Measurements from ENCODE around the gene NECTIN2. TPM values are rescaled to one million over a fixed set of nuclear protein-coding genes. Genes with fewer than 3 reads are reported as not detected.

NECTIN2 gene
- total RNA-seq, 1 experiment from 2014 or later = 115 TPM

GRCh38 chr19:44890366-44891015, 44.4 kb downstream of the NECTIN2 start:
- Histone ChIP-seq H2AFZ (peak overlapping the region; percentile 84), H3K79me2 (ENCODE audit: low read depth) (peaks cover 40% of the 10 kb centered on the region), H3K4me1 (replicated peaks; ENCODE audit: insufficient read depth) (peaks cover 22% of the 10 kb centered on the region), H3K27me3 (ENCODE audit: insufficient read depth, low read depth) (no peaks in the 10 kb centered on the region), H3K36me3 (ENCODE audit: low read depth) (peaks cover 23% of the 10 kb centered on the region), H3K4me2 (peak overlapping the region; percentile 95), H3K27ac (peak overlapping the region; percentile 75), H3F3A (ENCODE audit: insufficient read depth, low read depth) (peaks cover 35% of the 10 kb centered on the region), H3K9me3 (ENCODE audit: insufficient read depth, low read depth) (no peaks in the 10 kb centered on the region), H3K4me3 (peak overlapping the region; percentile 61), H4K20me1 (ENCODE audit: insufficient read depth) (peaks cover 9% of the 10 kb centered on the region), H3K9me2 (ENCODE audit: insufficient read depth) (no peaks in the 10 kb centered on the region)
- BruUV-seq (replicated peaks) = no TSS peak
- POLR2A ChIA-PET (ENCODE audit: unreplicated experiment) = interaction anchor here (0.5 to 1.3 kb wide), 16 partner anchors 32 to 827 kb away, joined by 3 to 11 read pairs (median 4); partner anchors contain the start of genes NECTIN2 and PVR
- TF ChIP-seq EZH2 (IDR thresholded peaks at IDR 0.05; ENCODE audit: low read depth) (no peak), CTCF (conservative IDR thresholded peaks at IDR 0.05) (no peak)
- DNase-seq = peak; percentile 100
- CTCF ChIA-PET = interaction anchor here (0.6 to 0.7 kb wide), 2 partner anchors 185 to 255 kb away, joined by 3 to 5 read pairs; no protein-coding TSS in a partner anchor
- intact Hi-C loops (cut with micrococcal nuclease; ENCODE audit: unreplicated experiment) = loop anchor here (1.0 to 2.0 kb wide), 6 partner anchors 14 to 319 kb away; partner anchors contain the start of gene BCAM

DNA sequence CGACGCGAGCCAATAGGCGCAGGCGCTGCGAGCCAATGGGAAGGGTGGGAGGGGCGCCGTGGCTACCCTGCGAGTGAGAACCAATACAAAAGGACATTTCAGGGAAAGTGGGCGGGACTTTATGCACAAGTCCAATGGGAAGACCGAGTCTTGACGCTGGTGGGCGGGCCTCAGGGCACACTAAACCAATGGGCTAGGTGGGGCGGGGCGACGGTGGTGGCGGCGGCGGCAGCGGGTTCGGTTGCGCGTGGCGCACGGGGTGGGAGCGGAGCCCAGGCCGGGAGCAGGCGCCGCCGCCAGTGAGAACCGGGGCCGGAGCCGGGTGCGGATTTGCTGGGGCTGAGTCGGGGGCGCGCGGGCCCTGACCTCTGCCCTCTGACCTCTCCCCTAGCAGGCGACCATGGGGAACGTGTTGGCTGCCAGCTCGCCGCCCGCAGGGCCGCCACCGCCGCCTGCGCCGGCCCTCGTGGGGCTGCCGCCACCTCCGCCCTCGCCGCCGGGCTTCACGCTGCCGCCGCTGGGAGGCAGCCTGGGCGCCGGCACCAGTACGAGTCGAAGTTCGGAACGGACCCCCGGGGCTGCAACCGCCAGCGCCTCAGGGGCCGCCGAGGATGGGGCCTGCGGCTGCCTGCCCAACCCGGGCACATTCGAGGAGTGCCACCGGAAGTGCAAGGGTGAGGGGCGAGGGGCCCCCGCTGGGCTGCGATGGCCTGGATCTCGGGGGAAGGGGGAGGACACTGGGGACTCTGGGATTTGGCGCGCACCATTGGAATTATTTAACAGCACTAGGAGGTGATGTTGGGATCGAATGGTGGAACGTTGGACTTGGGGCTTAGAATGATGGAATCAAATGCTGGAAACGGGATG, 45.2 kb downstream of the NECTIN2 start, which contains the start of gene TOMM40:
Gene TOMM40 (plus strand): TSS at position 239 of the 867 bp plus-strand sequence. CDS start 162 bp downstream, at position 401.
- ChIA-PET POLR2A (ENCODE audit: unreplicated experiment) (interaction anchor here (0.5 to 1.3 kb wide), 3 partner anchors 46 to 779 kb away, joined by 3 to 11 read pairs (median 3); partner anchors contain the start of gene NECTIN2), CTCF (interaction anchor here (0.7 kb wide), 1 partner anchor 255 kb away, joined by 3 read pairs; no protein-coding TSS in a partner anchor)
- peak within 1 kb of the TSS; percentile 100 for H3K4me2 ChIP-seq
- BruUV-seq (replicated peaks) = no TSS peak
- H3K79me2 ChIP-seq (ENCODE audit: low read depth) = peaks cover 42% of the 10 kb centered on the region
- H2AFZ ChIP-seq = peak within 1 kb of the TSS; percentile 84
- peaks cover 35% of the 10 kb centered on the region for H3F3A ChIP-seq (ENCODE audit: insufficient read depth, low read depth)
- no peaks in the 10 kb centered on the region for H3K9me3 ChIP-seq (ENCODE audit: insufficient read depth, low read depth)
- peak within 1 kb of the TSS; percentile 75 for H3K27ac ChIP-seq
- peaks cover 22% of the 10 kb centered on the region for H3K4me1 ChIP-seq (replicated peaks; ENCODE audit: insufficient read depth)
- H4K20me1 ChIP-seq (ENCODE audit: insufficient read depth) = peaks cover 16% of the 10 kb centered on the region
- no peak for DNase-seq
- H3K36me3 ChIP-seq (ENCODE audit: low read depth) = peaks cover 29% of the 10 kb centered on the region
- peak within 1 kb of the TSS; percentile 93 for H3K4me3 ChIP-seq
- H3K27me3 ChIP-seq (ENCODE audit: insufficient read depth, low read depth) = no peaks in the 10 kb centered on the region
- intact Hi-C loops (cut with micrococcal nuclease; ENCODE audit: unreplicated experiment) = loop anchor here (1.0 to 2.0 kb wide), 3 partner anchors 15 to 112 kb away; partner anchors contain the start of gene BCAM
- no peak for TF ChIP-seq CTCF (conservative IDR thresholded peaks at IDR 0.05)
- no peak for TF ChIP-seq EZH2 (IDR thresholded peaks at IDR 0.05; ENCODE audit: low read depth)
- H3K9me2 ChIP-seq (ENCODE audit: insufficient read depth) = no peaks in the 10 kb centered on the region

GRCh38 chr19:44892932-44893331, 46.8 kb downstream of the NECTIN2 start:
- Histone ChIP-seq H3K4me1 (replicated peaks; ENCODE audit: insufficient read depth) (peaks cover 22% of the 10 kb centered on the region), H3K9me2 (ENCODE audit: insufficient read depth) (no peaks in the 10 kb centered on the region), H3K9me3 (ENCODE audit: insufficient read depth, low read depth) (no peaks in the 10 kb centered on the region), H4K20me1 (ENCODE audit: insufficient read depth) (peaks cover 25% of the 10 kb centered on the region), H3K36me3 (ENCODE audit: low read depth) (peaks cover 44% of the 10 kb centered on the region), H3K4me3 (peak overlapping the region; percentile 93; the same call in 1 of the 2 replicates), H3K27ac (no peak overlapping the region), H3K27me3 (ENCODE audit: insufficient read depth, low read depth) (no peaks in the 10 kb centered on the region), H3K79me2 (ENCODE audit: low read depth) (peaks cover 50% of the 10 kb centered on the region), H3F3A (ENCODE audit: insufficient read depth, low read depth) (peaks cover 37% of the 10 kb centered on the region), H2AFZ (no peak overlapping the region), H3K4me2 (peak overlapping the region; percentile 100)
- BruUV-seq (replicated peaks) = no TSS peak
- POLR2A ChIA-PET (ENCODE audit: unreplicated experiment) = no interaction called here
- TF ChIP-seq EZH2 (IDR thresholded peaks at IDR 0.05; ENCODE audit: low read depth) (no peak), CTCF (conservative IDR thresholded peaks at IDR 0.05) (no peak)
- CTCF ChIA-PET = no interaction called here
- intact Hi-C loops (cut with micrococcal nuclease; ENCODE audit: unreplicated experiment) = no loop called here
- DNase-seq = no peak
